ENCODE data around the gene SLC39A9. TPM values are rescaled to one million over a fixed set of nuclear protein-coding genes. Genes with fewer than 3 reads are reported as not detected.
A peak's percentile ranks its signal among the peaks of the same experiment; 100 is the strongest.

Gene SLC39A9
- total RNA-seq, 6 donors from 2014 or later: 17.8 to 70.4 (median 54.0) TPM

DNA sequence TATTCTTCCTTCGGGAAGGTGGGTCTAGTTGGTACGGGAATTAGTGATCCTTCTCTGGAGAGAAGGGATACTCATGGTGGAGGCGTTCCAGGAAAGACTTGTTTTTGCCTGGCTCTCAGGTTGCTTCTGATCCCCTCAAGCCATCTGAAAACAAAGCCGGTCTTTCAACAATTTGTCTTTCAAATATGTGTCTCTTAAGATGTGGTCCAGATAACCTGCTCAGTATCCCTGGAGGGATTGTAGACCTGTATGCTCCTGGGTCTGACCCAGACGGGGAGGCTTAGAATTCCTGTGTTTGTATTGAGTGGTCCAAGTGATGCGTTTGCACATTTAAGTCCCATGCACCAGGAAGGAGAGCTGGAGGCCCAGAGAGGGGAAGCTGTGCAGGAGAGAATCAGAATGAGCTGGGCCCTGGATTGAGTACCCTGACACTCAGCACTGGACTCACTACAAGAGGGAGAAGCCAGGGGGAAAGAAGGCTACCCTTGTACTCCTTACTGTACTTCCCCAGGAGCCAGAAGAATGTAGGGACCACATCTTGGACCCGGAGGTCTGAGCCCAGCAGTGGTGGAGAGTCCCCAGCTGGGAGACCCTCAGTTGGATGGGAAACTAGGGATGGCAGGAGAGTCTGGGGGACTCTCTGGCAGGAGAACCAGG lies 40.8 kb upstream of the SLC39A9 start:
- no peak for ATAC-seq (ENCODE audit: low FRiP score in 2 of 2)
- Histone ChIP-seq H3K9me3 (no peaks in the 10 kb centered on the region), H3K36me3 (no peaks in the 10 kb centered on the region), H3K4me3 (no peak overlapping the region), H3K27me3 (no peaks in the 10 kb centered on the region), H3K27ac (no peak overlapping the region), H3K4me1 (no peaks in the 10 kb centered on the region)
- WGBS, 2 donors: 77 to 82% methylated on average over 7 of the region's 7 CpGs
- TF ChIP-seq POLR2A (IDR thresholded peaks at IDR 0.05) (no peak), EP300 (IDR thresholded peaks at IDR 0.05) (no peak), POLR2AphosphoS5 (IDR thresholded peaks at IDR 0.05) (no peak)
- TF ChIP-seq, protein P1, sequence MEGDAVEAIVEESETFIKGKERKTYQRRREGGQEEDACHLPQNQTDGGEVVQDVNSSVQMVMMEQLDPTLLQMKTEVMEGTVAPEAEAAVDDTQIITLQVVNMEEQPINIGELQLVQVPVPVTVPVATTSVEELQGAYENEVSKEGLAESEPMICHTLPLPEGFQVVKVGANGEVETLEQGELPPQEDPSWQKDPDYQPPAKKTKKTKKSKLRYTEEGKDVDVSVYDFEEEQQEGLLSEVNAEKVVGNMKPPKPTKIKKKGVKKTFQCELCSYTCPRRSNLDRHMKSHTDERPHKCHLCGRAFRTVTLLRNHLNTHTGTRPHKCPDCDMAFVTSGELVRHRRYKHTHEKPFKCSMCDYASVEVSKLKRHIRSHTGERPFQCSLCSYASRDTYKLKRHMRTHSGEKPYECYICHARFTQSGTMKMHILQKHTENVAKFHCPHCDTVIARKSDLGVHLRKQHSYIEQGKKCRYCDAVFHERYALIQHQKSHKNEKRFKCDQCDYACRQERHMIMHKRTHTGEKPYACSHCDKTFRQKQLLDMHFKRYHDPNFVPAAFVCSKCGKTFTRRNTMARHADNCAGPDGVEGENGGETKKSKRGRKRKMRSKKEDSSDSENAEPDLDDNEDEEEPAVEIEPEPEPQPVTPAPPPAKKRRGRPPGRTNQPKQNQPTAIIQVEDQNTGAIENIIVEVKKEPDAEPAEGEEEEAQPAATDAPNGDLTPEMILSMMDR (IDR thresholded peaks at IDR 0.05): no peak
- DNase-seq: no peak

GRCh38 chr14:69358233-69358963 lies 40.1 kb upstream of the SLC39A9 start:
- Histone ChIP-seq H3K27ac (no peak overlapping the region), H3K4me3 (no peak overlapping the region), H3K27me3 (no peaks in the 10 kb centered on the region), H3K4me1 (no peaks in the 10 kb centered on the region), H3K36me3 (no peaks in the 10 kb centered on the region), H3K9me3 (no peaks in the 10 kb centered on the region)
- DNase-seq: no peak
- TF ChIP-seq POLR2A (IDR thresholded peaks at IDR 0.05): no peak
- TF ChIP-seq POLR2AphosphoS5 (IDR thresholded peaks at IDR 0.05): no peak
- TF ChIP-seq, protein P1 (IDR thresholded peaks at IDR 0.05): no peak
- no peak for TF ChIP-seq EP300 (IDR thresholded peaks at IDR 0.05)
- WGBS, 2 donors: 62 to 67% methylated on average over 7 to 12 of the region's 12 CpGs
- no peak for ATAC-seq (ENCODE audit: low FRiP score in 2 of 2)

- Histone ChIP-seq H3K4me3 (no peak overlapping the region), H3K36me3 (no peaks in the 10 kb centered on the region), H3K27ac (no peak overlapping the region), H3K9me3 (no peaks in the 10 kb centered on the region), H3K4me1 (no peaks in the 10 kb centered on the region), H3K27me3 (no peaks in the 10 kb centered on the region)
- no peak for ATAC-seq (ENCODE audit: low FRiP score in 2 of 2)
- TF ChIP-seq, protein P1 (IDR thresholded peaks at IDR 0.05): no peak
- TF ChIP-seq EP300 (IDR thresholded peaks at IDR 0.05): no peak
- no peak for TF ChIP-seq POLR2A (IDR thresholded peaks at IDR 0.05)
- TF ChIP-seq POLR2AphosphoS5 (IDR thresholded peaks at IDR 0.05): no peak
- WGBS, 2 donors: 75 to 83% methylated on average over 3 of the region's 3 CpGs
- no peak for DNase-seq
These were observed 39.5 kb upstream of the SLC39A9 start for GRCh38 chr14:69358966-69359365.

GRCh38 chr14:69360438-69361108 lies 37.9 kb upstream of the SLC39A9 start:
- H3K27ac ChIP-seq: no peak overlapping the region
- no peak overlapping the region for H3K4me3 ChIP-seq
- ATAC-seq (ENCODE audit: low FRiP score in 2 of 2): no peak
- no peaks in the 10 kb centered on the region for H3K27me3 ChIP-seq
- DNase-seq: peak in 1 of 2 donors; percentile 39
- 59 to 65% methylated on average over 6 to 7 of the region's 7 CpGs for WGBS, 2 donors
- H3K36me3 ChIP-seq: no peaks in the 10 kb centered on the region
- H3K4me1 ChIP-seq: no peaks in the 10 kb centered on the region
- no peaks in the 10 kb centered on the region for H3K9me3 ChIP-seq
- TF ChIP-seq POLR2A (IDR thresholded peaks at IDR 0.05) (no peak), EP300 (IDR thresholded peaks at IDR 0.05) (no peak), POLR2AphosphoS5 (IDR thresholded peaks at IDR 0.05) (no peak)
- TF ChIP-seq, protein P1 (IDR thresholded peaks at IDR 0.05): no peak
